Measurements from ENCODE around the gene MEIS3.

The MEIS3 gene

GRCh38 chr19:47380559-47380958, 38.8 kb downstream of the MEIS3 start:
- H3K27ac ChIP-seq (ENCODE audit: insufficient read depth in 1 of 2, low read depth in 1 of 2, low read length in 2 of 2, poor library complexity in 1 of 2, severe bottlenecking in 2 of 2), result no peak overlapping the region
- H3K4me1 ChIP-seq (ENCODE audit: control extremely low read depth in 1 of 4, control insufficient read depth in 4 of 4, insufficient read depth in 4 of 4, low read length in 3 of 4), result peaks cover 0 to 21% (median 13%) of the 10 kb centered on the region in 4 experiments
- H3K4me3 ChIP-seq (ENCODE audit: control insufficient read depth in 1 of 7, extremely low read depth in 1 of 7, insufficient read depth in 4 of 7, low read depth in 2 of 7, low read length in 6 of 7), result no peak overlapping the region
- no peak for DNase-seq
- CTCF ChIA-PET, result no interaction called here
- peaks cover 0 to 2% (median 0%) of the 10 kb centered on the region in 5 experiments for H3K27me3 ChIP-seq (replicated peaks in 2 of 5; ENCODE audit: control insufficient read depth in 4 of 5, insufficient read depth in 5 of 5, low read length in 4 of 5)
- H3K36me3 ChIP-seq (ENCODE audit: control insufficient read depth in 4 of 4, insufficient read depth in 4 of 4, low read length in 3 of 4), result peaks cover 2 to 59% (median 42%) of the 10 kb centered on the region in 4 experiments
- H3K9me3 ChIP-seq (ENCODE audit: control extremely low read depth in 1 of 5, control insufficient read depth in 4 of 5, insufficient read depth in 2 of 5, low read depth in 1 of 5, low read length in 4 of 5), result no peaks in the 10 kb centered on the region
- POLR2A ChIA-PET, result no interaction called here
- 94% methylated on average over 6 of the region's 6 CpGs for WGBS (ENCODE audit: insufficient coverage)

GRCh38 chr19:47379381-47379938, 39.9 kb downstream of the MEIS3 start:
- CTCF ChIA-PET, result no interaction called here
- Histone ChIP-seq H3K36me3 (ENCODE audit: control insufficient read depth in 4 of 4, insufficient read depth in 4 of 4, low read length in 3 of 4) (peaks cover 2 to 70% (median 51%) of the 10 kb centered on the region in 4 experiments), H3K9me3 (ENCODE audit: control extremely low read depth in 1 of 5, control insufficient read depth in 4 of 5, insufficient read depth in 2 of 5, low read depth in 1 of 5, low read length in 4 of 5) (no peaks in the 10 kb centered on the region), H3K4me1 (ENCODE audit: control extremely low read depth in 1 of 4, control insufficient read depth in 4 of 4, insufficient read depth in 4 of 4, low read length in 3 of 4) (peaks cover 0 to 21% (median 13%) of the 10 kb centered on the region in 4 experiments), H3K27ac (ENCODE audit: insufficient read depth in 1 of 2, low read depth in 1 of 2, low read length in 2 of 2, poor library complexity in 1 of 2, severe bottlenecking in 2 of 2) (no peak overlapping the region), H3K4me3 (ENCODE audit: control insufficient read depth in 1 of 7, extremely low read depth in 1 of 7, insufficient read depth in 4 of 7, low read depth in 2 of 7, low read length in 6 of 7) (no peak overlapping the region), H3K27me3 (replicated peaks in 2 of 5; ENCODE audit: control insufficient read depth in 4 of 5, insufficient read depth in 5 of 5, low read length in 4 of 5) (no peaks in the 10 kb centered on the region)
- over 99% methylated on average over 21 of the region's 23 CpGs for WGBS (ENCODE audit: insufficient coverage)
- POLR2A ChIA-PET, result no interaction called here
- DNase-seq, result no peak

GRCh38 chr19:47378246-47378645, 41.1 kb downstream of the MEIS3 start:
- peaks cover 2 to 81% (median 57%) of the 10 kb centered on the region in 4 experiments for H3K36me3 ChIP-seq (ENCODE audit: control insufficient read depth in 4 of 4, insufficient read depth in 4 of 4, low read length in 3 of 4)
- no peaks in the 10 kb centered on the region for H3K9me3 ChIP-seq (ENCODE audit: control extremely low read depth in 1 of 5, control insufficient read depth in 4 of 5, insufficient read depth in 2 of 5, low read depth in 1 of 5, low read length in 4 of 5)
- DNase-seq, result no peak
- H3K27ac ChIP-seq (ENCODE audit: insufficient read depth in 1 of 2, low read depth in 1 of 2, low read length in 2 of 2, poor library complexity in 1 of 2, severe bottlenecking in 2 of 2), result no peak overlapping the region
- 95% methylated on average over 10 of the region's 11 CpGs for WGBS (ENCODE audit: insufficient coverage)
- no peaks in the 10 kb centered on the region for H3K27me3 ChIP-seq (replicated peaks in 2 of 5; ENCODE audit: control insufficient read depth in 4 of 5, insufficient read depth in 5 of 5, low read length in 4 of 5)
- no peak overlapping the region for H3K4me3 ChIP-seq (ENCODE audit: control insufficient read depth in 1 of 7, extremely low read depth in 1 of 7, insufficient read depth in 4 of 7, low read depth in 2 of 7, low read length in 6 of 7)
- CTCF ChIA-PET, result interaction anchor here (0.7 to 1.6 kb wide), 5 partner anchors 10 to 81 kb away, joined by 3 to 6 read pairs (median 3); no protein-coding TSS in a partner anchor
- peaks cover 0 to 16% (median 13%) of the 10 kb centered on the region in 4 experiments for H3K4me1 ChIP-seq (ENCODE audit: control extremely low read depth in 1 of 4, control insufficient read depth in 4 of 4, insufficient read depth in 4 of 4, low read length in 3 of 4)
- POLR2A ChIA-PET, result no interaction called here

GRCh38 chr19:47377801-47378200, 41.5 kb downstream of the MEIS3 start:
- Histone ChIP-seq H3K4me1 (ENCODE audit: control extremely low read depth in 1 of 4, control insufficient read depth in 4 of 4, insufficient read depth in 4 of 4, low read length in 3 of 4) (peaks cover 0 to 16% (median 13%) of the 10 kb centered on the region in 4 experiments), H3K27ac (ENCODE audit: insufficient read depth in 1 of 2, low read depth in 1 of 2, low read length in 2 of 2, poor library complexity in 1 of 2, severe bottlenecking in 2 of 2) (no peak overlapping the region), H3K9me3 (ENCODE audit: control extremely low read depth in 1 of 5, control insufficient read depth in 4 of 5, insufficient read depth in 2 of 5, low read depth in 1 of 5, low read length in 4 of 5) (no peaks in the 10 kb centered on the region), H3K4me3 (ENCODE audit: control insufficient read depth in 1 of 7, extremely low read depth in 1 of 7, insufficient read depth in 4 of 7, low read depth in 2 of 7, low read length in 6 of 7) (no peak overlapping the region), H3K36me3 (ENCODE audit: control insufficient read depth in 4 of 4, insufficient read depth in 4 of 4, low read length in 3 of 4) (peaks cover 2 to 86% (median 61%) of the 10 kb centered on the region in 4 experiments), H3K27me3 (replicated peaks in 2 of 5; ENCODE audit: control insufficient read depth in 4 of 5, insufficient read depth in 5 of 5, low read length in 4 of 5) (no peaks in the 10 kb centered on the region)
- CTCF ChIA-PET, result interaction anchor here (0.7 to 1.6 kb wide), 3 partner anchors 12 to 80 kb away, joined by 3 to 4 read pairs (median 3); no protein-coding TSS in a partner anchor
- WGBS (ENCODE audit: insufficient coverage), result 100% methylated on average over 12 of the region's 12 CpGs
- DNase-seq, result no peak
- POLR2A ChIA-PET, result no interaction called here

GRCh38 chr19:47377208-47377701, 42.1 kb downstream of the MEIS3 start:
- ChIA-PET CTCF (interaction anchor here (0.7 to 1.6 kb wide), 3 partner anchors 12 to 80 kb away, joined by 3 to 4 read pairs (median 3); no protein-coding TSS in a partner anchor), POLR2A (no interaction called here)
- Histone ChIP-seq H3K4me1 (ENCODE audit: control extremely low read depth in 1 of 4, control insufficient read depth in 4 of 4, insufficient read depth in 4 of 4, low read length in 3 of 4) (peaks cover 0 to 15% (median 13%) of the 10 kb centered on the region in 4 experiments), H3K4me3 (ENCODE audit: control insufficient read depth in 1 of 7, extremely low read depth in 1 of 7, insufficient read depth in 4 of 7, low read depth in 2 of 7, low read length in 6 of 7) (no peak overlapping the region), H3K36me3 (ENCODE audit: control insufficient read depth in 4 of 4, insufficient read depth in 4 of 4, low read length in 3 of 4) (peaks cover 3 to 89% (median 63%) of the 10 kb centered on the region in 4 experiments), H3K9me3 (ENCODE audit: control extremely low read depth in 1 of 5, control insufficient read depth in 4 of 5, insufficient read depth in 2 of 5, low read depth in 1 of 5, low read length in 4 of 5) (no peaks in the 10 kb centered on the region), H3K27me3 (replicated peaks in 2 of 5; ENCODE audit: control insufficient read depth in 4 of 5, insufficient read depth in 5 of 5, low read length in 4 of 5) (no peaks in the 10 kb centered on the region), H3K27ac (ENCODE audit: insufficient read depth in 1 of 2, low read depth in 1 of 2, low read length in 2 of 2, poor library complexity in 1 of 2, severe bottlenecking in 2 of 2) (no peak overlapping the region)
- no peak for DNase-seq
- WGBS (ENCODE audit: insufficient coverage), result 96% methylated on average over 16 of the region's 16 CpGs

- POLR2A ChIA-PET, result no interaction called here
- DNase-seq, result no peak
- no peak overlapping the region for H3K27ac ChIP-seq (ENCODE audit: insufficient read depth in 1 of 2, low read depth in 1 of 2, low read length in 2 of 2, poor library complexity in 1 of 2, severe bottlenecking in 2 of 2)
- WGBS (ENCODE audit: insufficient coverage), result 93% methylated on average over 15 of the region's 16 CpGs
- CTCF ChIA-PET, result interaction anchor here (1.5 kb wide), 1 partner anchor 15 kb away, joined by 4 read pairs; no protein-coding TSS in a partner anchor
- H3K4me1 ChIP-seq (ENCODE audit: control extremely low read depth in 1 of 4, control insufficient read depth in 4 of 4, insufficient read depth in 4 of 4, low read length in 3 of 4), result peaks cover 0 to 9% (median 7%) of the 10 kb centered on the region in 4 experiments
- no peak overlapping the region for H3K4me3 ChIP-seq (ENCODE audit: control insufficient read depth in 1 of 7, extremely low read depth in 1 of 7, insufficient read depth in 4 of 7, low read depth in 2 of 7, low read length in 6 of 7)
- H3K36me3 ChIP-seq (ENCODE audit: control insufficient read depth in 4 of 4, insufficient read depth in 4 of 4, low read length in 3 of 4), result peaks cover 5 to 92% (median 65%) of the 10 kb centered on the region in 4 experiments
- no peaks in the 10 kb centered on the region for H3K27me3 ChIP-seq (replicated peaks in 2 of 5; ENCODE audit: control insufficient read depth in 4 of 5, insufficient read depth in 5 of 5, low read length in 4 of 5)
- no peaks in the 10 kb centered on the region for H3K9me3 ChIP-seq (ENCODE audit: control extremely low read depth in 1 of 5, control insufficient read depth in 4 of 5, insufficient read depth in 2 of 5, low read depth in 1 of 5, low read length in 4 of 5)
Observed at GRCh38 chr19:47376589-47377144, 42.7 kb downstream of the MEIS3 start.
